HS-27A (cell line): ENCODE data around the gene CFAP126.
"Not testable (repeated sequence)": the region's sequence is repeated elsewhere in the genome, so short reads cannot be mapped to it uniquely, and the experiment has no call there.

Experiments
- DNase-seq: peaks from one replicate; pipeline ENCODE4 v3.0.0-alpha.2; 2012; ENCODE audit warnings: low read depth, missing footprints

The CFAP126 gene

GRCh38 chr1:161381707-161382106 is 14.0 kb upstream of the CFAP126 start:
- no peak for DNase-seq

GRCh38 chr1:161379071-161379470 is 11.4 kb upstream of the CFAP126 start:
- DNase-seq: no peak

GRCh38 chr1:161378014-161378413 is 10.3 kb upstream of the CFAP126 start:
- no peak for DNase-seq

GRCh38 chr1:161374373-161374772 is 6.7 kb upstream of the CFAP126 start:
- no peak for DNase-seq

GRCh38 chr1:161373442-161373841 is 5.8 kb upstream of the CFAP126 start:
- no peak for DNase-seq

GRCh38 chr1:161365207-161365606 is 2.5 kb downstream of the CFAP126 start:
- DNase-seq: no peak

- DNase-seq: no peak
These were observed 3.3 kb downstream of the CFAP126 start for GRCh38 chr1:161364332-161364731.

GRCh38 chr1:161359291-161359690 is 8.4 kb downstream of the CFAP126 start:
- no peak for DNase-seq

- no peak for DNase-seq
These were observed 10.6 kb downstream of the CFAP126 start for GRCh38 chr1:161357073-161357472.

GRCh38 chr1:161351482-161351881 is 16.2 kb downstream of the CFAP126 start:
- DNase-seq: no peak

- no peak for DNase-seq
These were observed 17.0 kb downstream of the CFAP126 start for GRCh38 chr1:161350671-161351070.

- no peak for DNase-seq
These were observed 24.9 kb downstream of the CFAP126 start for GRCh38 chr1:161342821-161343220.

- DNase-seq: no peak
These were observed 25.5 kb downstream of the CFAP126 start for GRCh38 chr1:161342177-161342576.

- DNase-seq: no peak
These were observed 31.9 kb downstream of the CFAP126 start for GRCh38 chr1:161335796-161336195.

GRCh38 chr1:161333166-161333565 is 34.5 kb downstream of the CFAP126 start:
- no peak for DNase-seq

- DNase-seq: no peak
These were observed 37.3 kb downstream of the CFAP126 start for GRCh38 chr1:161330346-161330745.

GRCh38 chr1:161324020-161324419 is 43.7 kb downstream of the CFAP126 start:
- DNase-seq: no peak

GRCh38 chr1:161315841-161316674 is 51.6 kb downstream of the CFAP126 start:
- DNase-seq: not testable (repeated sequence)
